HG02884 (cell line): ENCODE measurements around the gene SFMBT1.
A peak's percentile ranks its signal among the peaks of the same experiment; 100 is the strongest.

Source experiments
- ATAC-seq: cut with Tn5 transposase; IDR thresholded peaks from one replicate; pipeline ENCODE4 v1.9.1; 2021; ENCODE audit warnings: mild to moderate bottlenecking, moderate library complexity; ENCODE audit not compliant: unreplicated experiment

SFMBT1 gene

GRCh38 chr3:52890735-52891134 is 155.1 kb downstream of the SFMBT1 start:
- no peak for ATAC-seq

GRCh38 chr3:52889901-52890300 is 156.0 kb downstream of the SFMBT1 start:
- ATAC-seq: no peak

GRCh38 chr3:52887166-52887565 is 158.7 kb downstream of the SFMBT1 start:
- no peak for ATAC-seq

- ATAC-seq: no peak
Measured at GRCh38 chr3:52886049-52886730, 159.7 kb downstream of the SFMBT1 start.

GRCh38 chr3:52882377-52882776 is 163.5 kb downstream of the SFMBT1 start:
- no peak for ATAC-seq

DNA sequence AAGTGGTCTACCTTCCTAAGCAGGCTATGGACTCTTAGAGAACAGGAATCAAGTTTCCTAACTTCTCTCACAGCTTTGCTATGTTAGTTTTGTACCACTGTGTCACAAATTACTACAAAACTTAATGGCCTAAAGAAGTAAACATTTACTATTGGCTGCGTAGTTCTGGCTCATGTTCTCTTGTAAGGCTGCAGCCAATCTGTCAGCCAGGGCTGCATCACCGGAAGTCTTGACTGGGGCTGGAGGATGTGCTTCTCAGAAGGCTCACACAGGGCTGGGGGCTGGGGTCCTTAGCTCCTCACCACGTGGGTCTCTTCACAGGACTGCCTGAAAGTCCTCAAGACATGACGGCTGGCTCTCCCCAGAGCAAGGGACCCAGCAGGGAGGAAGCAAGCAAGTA is 164.0 kb downstream of the SFMBT1 start:
- no peak for ATAC-seq

- ATAC-seq: peak; percentile 74
Measured at GRCh38 chr3:52880474-52880873, 165.4 kb downstream of the SFMBT1 start.

DNA sequence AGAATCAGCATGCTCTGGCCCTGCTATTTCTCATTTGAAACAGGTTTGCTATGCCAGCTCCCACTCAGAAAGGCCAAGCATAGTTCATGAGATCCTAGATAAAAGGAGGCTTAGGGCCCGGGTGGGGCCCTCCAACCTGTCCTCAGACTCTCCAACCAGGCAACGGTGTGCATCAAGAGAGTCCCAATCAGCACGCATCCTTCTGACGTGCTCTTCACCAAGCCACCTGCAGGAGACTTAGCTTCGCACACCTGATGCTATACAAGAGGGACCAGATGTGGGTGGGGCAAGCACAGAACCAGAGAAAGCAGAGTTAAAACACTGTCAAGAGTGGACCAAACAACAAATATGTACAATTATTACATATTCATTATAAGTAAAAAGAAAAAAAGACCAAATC is 165.8 kb downstream of the SFMBT1 start:
- peak; percentile 25 for ATAC-seq

GRCh38 chr3:52879581-52879980 is 166.3 kb downstream of the SFMBT1 start:
- no peak for ATAC-seq

DNA sequence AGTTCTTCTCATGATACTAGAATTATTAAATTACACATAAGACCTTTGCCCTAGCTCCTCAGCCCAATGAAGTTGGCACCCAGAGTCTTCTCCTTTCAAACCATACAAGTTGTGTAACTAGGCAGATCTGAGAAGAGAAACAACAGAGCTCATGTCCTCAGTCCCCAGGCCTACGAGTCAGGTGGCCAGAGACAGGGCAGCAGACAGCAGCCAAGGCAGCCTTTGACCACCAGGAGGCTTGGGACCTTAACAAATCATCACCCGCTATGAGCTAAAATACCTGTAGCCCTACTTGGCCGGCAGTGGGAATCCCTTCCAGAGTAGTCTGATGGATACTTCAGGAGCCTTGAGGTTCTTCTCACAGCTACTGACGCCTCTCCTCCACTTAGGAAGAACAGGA is 166.8 kb downstream of the SFMBT1 start:
- ATAC-seq: no peak

GRCh38 chr3:52877085-52877484 is 168.8 kb downstream of the SFMBT1 start:
- ATAC-seq: no peak

GRCh38 chr3:52874864-52875587 is 170.8 kb downstream of the SFMBT1 start:
- no peak for ATAC-seq

DNA sequence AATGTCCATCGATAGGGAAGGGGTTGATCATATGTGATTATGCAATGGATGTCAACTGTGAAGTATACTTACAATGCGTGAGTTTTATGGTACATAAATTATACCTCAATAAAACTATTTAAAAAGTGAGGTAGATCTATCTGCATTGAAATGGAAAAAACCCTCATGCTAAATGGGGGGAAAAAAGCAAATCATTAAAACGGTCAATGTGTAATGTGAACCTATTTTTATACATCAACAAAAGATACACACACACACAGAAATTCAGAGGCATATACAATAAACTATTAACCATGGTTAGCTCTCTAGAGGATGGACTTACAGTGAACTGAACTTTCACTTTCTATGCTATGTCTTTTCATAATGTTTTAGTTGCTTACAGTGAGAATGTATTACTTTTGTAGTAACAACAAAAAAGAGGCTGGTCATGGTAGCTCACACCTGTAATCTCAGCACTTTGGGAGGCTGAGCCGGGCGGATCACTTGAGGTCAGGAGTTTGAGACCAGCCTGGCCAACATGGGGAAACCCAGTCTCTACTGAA is 171.6 kb downstream of the SFMBT1 start:
- ATAC-seq: no peak

DNA sequence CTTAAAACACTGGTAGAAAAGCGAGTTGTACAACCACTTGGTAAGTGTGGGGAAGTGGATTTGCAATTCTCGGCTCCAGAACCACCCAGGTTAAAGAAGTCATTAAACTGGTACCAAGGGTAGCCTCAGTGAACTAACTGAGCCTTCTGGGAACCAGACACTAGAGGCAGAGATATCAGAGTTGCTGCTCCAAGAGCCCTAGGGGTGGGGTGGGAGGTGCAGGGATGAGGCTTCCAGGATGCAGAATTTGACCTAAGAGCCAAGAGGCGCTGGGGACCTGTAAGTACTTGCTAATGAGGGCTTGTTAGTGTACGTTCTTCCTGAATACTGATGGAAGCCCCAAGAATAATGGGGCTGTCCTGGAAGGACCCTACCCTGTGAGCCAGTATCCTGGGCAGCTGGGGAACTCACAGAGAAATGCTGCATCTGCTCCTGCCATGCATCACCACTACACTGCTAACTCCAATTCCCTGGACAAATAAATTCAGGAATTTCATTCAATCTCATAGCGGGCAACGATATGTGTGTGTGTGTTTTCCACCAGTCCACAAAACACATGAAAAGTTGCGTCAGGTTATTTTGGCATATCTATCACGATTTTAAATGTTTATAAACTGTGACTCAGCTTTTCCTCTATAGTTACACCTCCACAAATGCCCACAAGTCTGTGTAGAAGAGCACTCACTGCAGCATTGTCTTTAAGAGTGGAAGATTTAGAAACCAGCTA is 172.3 kb downstream of the SFMBT1 start:
- ATAC-seq: no peak

DNA sequence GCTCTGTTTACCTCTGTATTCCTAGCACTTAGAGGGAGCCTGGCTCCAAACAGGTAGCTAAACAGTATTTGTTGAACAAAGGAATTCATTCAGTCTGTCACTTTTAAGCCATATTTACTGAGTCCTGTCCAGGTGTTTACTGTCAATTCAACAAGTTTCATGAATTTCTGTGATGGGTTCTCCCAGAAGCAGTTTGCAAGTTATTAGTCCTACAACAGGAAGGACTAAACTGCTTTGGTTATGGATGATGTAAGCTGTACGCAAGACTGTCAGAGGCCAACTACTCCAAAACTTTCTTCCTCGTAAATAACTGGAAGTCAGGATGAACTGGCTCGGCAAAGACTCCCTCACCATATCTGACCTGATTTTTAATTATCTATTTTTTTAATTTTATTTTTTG is 173.6 kb downstream of the SFMBT1 start:
- ATAC-seq: no peak

- ATAC-seq: no peak
Measured at GRCh38 chr3:52871761-52872160, 174.1 kb downstream of the SFMBT1 start.

DNA sequence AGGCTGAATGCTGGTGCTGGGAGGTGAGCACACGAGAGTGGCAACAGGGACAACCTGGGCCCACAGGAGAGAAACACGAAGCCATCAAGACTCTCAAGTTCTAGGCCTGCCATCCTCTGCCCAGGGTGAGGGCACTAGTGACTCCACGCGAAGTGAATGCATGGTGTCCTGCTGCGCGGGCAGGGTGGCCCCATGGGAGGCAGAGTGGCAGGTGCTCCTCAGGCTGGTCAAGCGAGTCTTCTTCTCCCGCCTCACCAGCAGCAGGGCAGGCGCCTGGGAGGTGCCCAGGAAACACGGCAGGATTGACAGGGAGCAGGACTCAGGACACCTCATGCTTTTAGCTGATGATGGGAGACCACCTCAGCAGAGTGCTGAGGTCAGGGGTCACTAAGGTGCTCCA is 175.4 kb downstream of the SFMBT1 start:
- no peak for ATAC-seq

DNA sequence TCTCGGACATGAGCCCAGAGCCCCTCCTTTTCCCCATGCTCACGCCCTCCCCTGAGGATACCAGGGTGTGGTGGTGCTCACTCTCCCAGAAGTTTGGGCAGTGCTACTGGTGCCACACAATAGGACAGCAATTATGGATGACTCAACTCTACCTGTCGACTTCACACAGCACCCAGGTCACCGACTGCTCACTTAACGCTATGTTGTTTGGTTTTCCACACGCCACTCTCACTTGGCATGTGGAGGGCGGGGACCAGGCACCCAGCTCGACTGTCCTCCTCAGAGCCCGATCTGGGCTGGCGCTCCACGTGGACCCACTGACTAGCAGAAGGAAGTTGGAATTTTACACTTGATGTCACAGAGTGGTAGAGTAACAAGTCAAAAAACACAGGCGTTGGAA is 179.4 kb downstream of the SFMBT1 start:
- ATAC-seq: no peak

DNA sequence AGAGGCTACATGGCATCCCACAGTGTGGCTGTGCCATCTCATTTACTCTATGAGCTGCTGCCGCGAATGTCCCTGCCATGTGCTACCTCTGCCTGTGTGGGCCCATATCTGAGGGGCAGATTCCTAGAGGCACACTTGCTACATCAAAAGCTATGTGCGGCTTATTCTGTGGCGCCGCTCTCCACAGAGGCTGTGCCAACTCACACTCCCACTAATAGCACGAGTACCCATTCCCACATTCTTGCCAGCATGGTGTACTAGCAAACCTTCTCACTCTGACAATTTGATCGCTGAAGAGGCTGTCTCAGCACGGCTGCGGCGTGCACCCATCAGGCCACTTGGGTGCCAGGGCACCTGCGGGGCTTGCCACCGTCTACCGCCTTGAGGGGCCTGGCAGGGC is 179.9 kb downstream of the SFMBT1 start:
- ATAC-seq: no peak

DNA sequence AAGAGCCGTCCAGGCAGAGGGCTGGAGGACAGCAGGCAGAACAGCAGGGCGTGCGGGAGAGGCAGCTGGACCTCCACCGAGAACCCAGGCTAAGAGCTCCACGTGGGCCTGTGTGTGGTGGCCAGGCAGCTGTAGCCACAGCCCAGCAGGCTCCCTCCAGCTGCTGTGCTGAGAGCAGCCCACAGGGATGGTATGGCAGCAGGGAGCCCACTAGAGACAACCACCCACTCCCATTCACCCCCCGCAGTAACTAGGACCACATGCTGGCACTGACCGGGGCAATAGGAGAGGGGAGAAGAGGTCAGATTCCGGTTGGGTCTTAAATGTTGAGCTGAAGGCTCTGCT is 185.5 kb downstream of the SFMBT1 start:
- ATAC-seq: no peak

DNA sequence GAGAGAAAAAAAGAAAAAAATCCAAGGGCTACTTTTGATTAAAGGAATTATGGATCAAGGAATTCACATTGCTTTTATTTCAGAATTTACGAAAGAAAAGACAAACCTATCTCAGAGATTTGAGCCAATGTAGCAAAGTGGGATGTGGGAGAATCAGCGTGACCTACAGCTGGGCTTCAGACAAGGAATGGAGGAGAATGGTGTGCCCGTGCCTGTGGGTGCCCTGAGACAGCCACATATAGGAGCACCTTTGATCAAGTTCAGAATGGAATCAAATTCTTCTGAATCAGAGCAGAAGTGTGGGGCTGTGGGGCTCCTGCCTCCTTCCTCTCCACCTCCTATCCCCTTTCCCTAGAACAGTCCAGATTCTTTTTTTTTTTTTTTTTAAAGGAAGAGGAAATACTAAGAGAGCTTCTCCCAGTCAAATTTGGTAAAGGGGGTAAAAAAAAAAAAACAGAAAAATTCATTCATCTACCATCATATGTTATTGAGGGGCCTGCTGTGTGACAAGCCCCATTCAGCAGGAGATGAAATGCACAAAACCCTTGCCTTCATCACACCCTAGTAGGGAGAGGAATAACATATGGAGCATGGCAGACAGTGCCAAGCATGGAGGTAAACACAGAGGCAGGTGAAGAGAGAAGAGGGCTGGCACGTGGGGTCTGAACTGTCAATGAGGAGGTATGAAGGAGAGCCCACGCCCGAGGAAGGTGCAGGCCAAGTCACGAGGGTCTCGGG is 186.0 kb downstream of the SFMBT1 start:
- ATAC-seq: no peak
